ENCODE measurements around the gene ZNF717. TPM values are rescaled to one million over a fixed set of nuclear protein-coding genes. Genes with fewer than 3 reads are reported as not detected.
"Not testable (repeated sequence)": the region's sequence is repeated elsewhere in the genome, so short reads cannot be mapped to it uniquely, and the experiment has no call there.

ZNF717 gene
- total RNA-seq (2012; rRNA removed): 10.9 and 14.7 TPM in 2 replicates

GRCh38 chr3:75785081-75785755 lies at the start of gene ZNF717:
TSS of gene ZNF717 (minus strand) at chr3:75785549. CDS start at chr3:75783362, 2,187 bp downstream.
- Histone ChIP-seq H3K4me2 (ENCODE audit: low read length) (peak within 1 kb of the TSS; percentile 85), H3K4me3 (ENCODE audit: low read length) (peak within 1 kb of the TSS; percentile 80), H3K9ac (ENCODE audit: low read depth, low read length) (peak within 1 kb of the TSS; percentile 85)
- H3K4me1 ChIP-seq (ENCODE audit: control insufficient read depth, insufficient read depth, low read length); H3K36me3 ChIP-seq (ENCODE audit: insufficient read depth, low read length); H3K9me3 ChIP-seq (replicated peaks; ENCODE audit: low read length); H3K27me3 ChIP-seq (ENCODE audit: control insufficient read depth, insufficient read depth, low read length): not testable (repeated sequence)

- H3K4me1 ChIP-seq (ENCODE audit: control insufficient read depth, insufficient read depth, low read length); H3K4me3 ChIP-seq (ENCODE audit: low read length); H3K27me3 ChIP-seq (ENCODE audit: control insufficient read depth, insufficient read depth, low read length); H3K4me2 ChIP-seq (ENCODE audit: low read length); H3K36me3 ChIP-seq (ENCODE audit: insufficient read depth, low read length); H3K9me3 ChIP-seq (replicated peaks; ENCODE audit: low read length); H3K9ac ChIP-seq (ENCODE audit: low read depth, low read length): not testable (repeated sequence)
Measured at GRCh38 chr3:75831076-75831475, 45.7 kb upstream of the ZNF717 start.

- not testable (repeated sequence) for H3K4me2 ChIP-seq (ENCODE audit: low read length); H3K4me1 ChIP-seq (ENCODE audit: control insufficient read depth, insufficient read depth, low read length); H3K36me3 ChIP-seq (ENCODE audit: insufficient read depth, low read length); H3K9ac ChIP-seq (ENCODE audit: low read depth, low read length); H3K27me3 ChIP-seq (ENCODE audit: control insufficient read depth, insufficient read depth, low read length); H3K4me3 ChIP-seq (ENCODE audit: low read length); H3K9me3 ChIP-seq (replicated peaks; ENCODE audit: low read length)
Measured at GRCh38 chr3:75818019-75818418, 32.7 kb upstream of the ZNF717 start.

- H3K4me3 ChIP-seq (ENCODE audit: low read length); H3K36me3 ChIP-seq (ENCODE audit: insufficient read depth, low read length); H3K27me3 ChIP-seq (ENCODE audit: control insufficient read depth, insufficient read depth, low read length); H3K9ac ChIP-seq (ENCODE audit: low read depth, low read length); H3K4me1 ChIP-seq (ENCODE audit: control insufficient read depth, insufficient read depth, low read length); H3K4me2 ChIP-seq (ENCODE audit: low read length); H3K9me3 ChIP-seq (replicated peaks; ENCODE audit: low read length): not testable (repeated sequence)
Measured at GRCh38 chr3:75816287-75817180, 31.2 kb upstream of the ZNF717 start.

- H3K4me2 ChIP-seq (ENCODE audit: low read length): no peak overlapping the region
- no peaks in the 10 kb centered on the region for H3K4me1 ChIP-seq (ENCODE audit: control insufficient read depth, insufficient read depth, low read length)
- no peak overlapping the region for H3K9ac ChIP-seq (ENCODE audit: low read depth, low read length)
- no peaks in the 10 kb centered on the region for H3K9me3 ChIP-seq (replicated peaks; ENCODE audit: low read length)
- H3K27me3 ChIP-seq (ENCODE audit: control insufficient read depth, insufficient read depth, low read length): no peaks in the 10 kb centered on the region
- no peak overlapping the region for H3K4me3 ChIP-seq (ENCODE audit: low read length)
- H3K36me3 ChIP-seq (ENCODE audit: insufficient read depth, low read length): no peaks in the 10 kb centered on the region
Measured at GRCh38 chr3:75814797-75815196, 29.4 kb upstream of the ZNF717 start.

- no peaks in the 10 kb centered on the region for H3K9me3 ChIP-seq (replicated peaks; ENCODE audit: low read length)
- no peaks in the 10 kb centered on the region for H3K27me3 ChIP-seq (ENCODE audit: control insufficient read depth, insufficient read depth, low read length)
- H3K4me3 ChIP-seq (ENCODE audit: low read length): no peak overlapping the region
- H3K36me3 ChIP-seq (ENCODE audit: insufficient read depth, low read length): peaks cover 6% of the 10 kb centered on the region
- H3K9ac ChIP-seq (ENCODE audit: low read depth, low read length): no peak overlapping the region
- H3K4me2 ChIP-seq (ENCODE audit: low read length): no peak overlapping the region
- H3K4me1 ChIP-seq (ENCODE audit: control insufficient read depth, insufficient read depth, low read length): peaks cover 4% of the 10 kb centered on the region
Measured at GRCh38 chr3:75782506-75782905, 2.8 kb downstream of the ZNF717 start.

- Histone ChIP-seq H3K27me3 (ENCODE audit: control insufficient read depth, insufficient read depth, low read length) (no peaks in the 10 kb centered on the region), H3K4me3 (ENCODE audit: low read length) (no peak overlapping the region), H3K36me3 (ENCODE audit: insufficient read depth, low read length) (peaks cover 10% of the 10 kb centered on the region), H3K9ac (ENCODE audit: low read depth, low read length) (no peak overlapping the region), H3K4me1 (ENCODE audit: control insufficient read depth, insufficient read depth, low read length) (peaks cover 4% of the 10 kb centered on the region), H3K4me2 (ENCODE audit: low read length) (no peak overlapping the region), H3K9me3 (replicated peaks; ENCODE audit: low read length) (no peaks in the 10 kb centered on the region)
Measured at GRCh38 chr3:75781079-75781745, 4.1 kb downstream of the ZNF717 start.

- H3K36me3 ChIP-seq (ENCODE audit: insufficient read depth, low read length); H3K4me2 ChIP-seq (ENCODE audit: low read length); H3K4me1 ChIP-seq (ENCODE audit: control insufficient read depth, insufficient read depth, low read length); H3K4me3 ChIP-seq (ENCODE audit: low read length); H3K9ac ChIP-seq (ENCODE audit: low read depth, low read length); H3K9me3 ChIP-seq (replicated peaks; ENCODE audit: low read length); H3K27me3 ChIP-seq (ENCODE audit: control insufficient read depth, insufficient read depth, low read length): not testable (repeated sequence)
Measured at GRCh38 chr3:75777742-75778141, 7.6 kb downstream of the ZNF717 start.

- not testable (repeated sequence) for H3K4me3 ChIP-seq (ENCODE audit: low read length); H3K4me1 ChIP-seq (ENCODE audit: control insufficient read depth, insufficient read depth, low read length); H3K4me2 ChIP-seq (ENCODE audit: low read length); H3K36me3 ChIP-seq (ENCODE audit: insufficient read depth, low read length); H3K27me3 ChIP-seq (ENCODE audit: control insufficient read depth, insufficient read depth, low read length); H3K9me3 ChIP-seq (replicated peaks; ENCODE audit: low read length); H3K9ac ChIP-seq (ENCODE audit: low read depth, low read length)
Measured at GRCh38 chr3:75771631-75772030, 13.7 kb downstream of the ZNF717 start.

- H3K27me3 ChIP-seq (ENCODE audit: control insufficient read depth, insufficient read depth, low read length): no peaks in the 10 kb centered on the region
- no peak overlapping the region for H3K4me2 ChIP-seq (ENCODE audit: low read length)
- H3K4me3 ChIP-seq (ENCODE audit: low read length): no peak overlapping the region
- H3K9ac ChIP-seq (ENCODE audit: low read depth, low read length): no peak overlapping the region
- H3K4me1 ChIP-seq (ENCODE audit: control insufficient read depth, insufficient read depth, low read length): no peaks in the 10 kb centered on the region
- H3K9me3 ChIP-seq (replicated peaks; ENCODE audit: low read length): peaks cover 5% of the 10 kb centered on the region
- peaks cover 11% of the 10 kb centered on the region for H3K36me3 ChIP-seq (ENCODE audit: insufficient read depth, low read length)
Measured at GRCh38 chr3:75768303-75769017, 16.9 kb downstream of the ZNF717 start.

GRCh38 chr3:75737831-75738493 lies 47.4 kb downstream of the ZNF717 start:
- Histone ChIP-seq H3K36me3 (ENCODE audit: insufficient read depth, low read length) (peaks cover 29% of the 10 kb centered on the region), H3K4me3 (ENCODE audit: low read length) (no peak overlapping the region), H3K9ac (ENCODE audit: low read depth, low read length) (no peak overlapping the region), H3K4me1 (ENCODE audit: control insufficient read depth, insufficient read depth, low read length) (no peaks in the 10 kb centered on the region), H3K9me3 (replicated peaks; ENCODE audit: low read length) (peaks cover 51% of the 10 kb centered on the region), H3K27me3 (ENCODE audit: control insufficient read depth, insufficient read depth, low read length) (no peaks in the 10 kb centered on the region), H3K4me2 (ENCODE audit: low read length) (no peak overlapping the region)
